Neural cell (in vitro differentiated cells): ENCODE data around the gene FIGNL2. TPM values are rescaled to one million over a fixed set of nuclear protein-coding genes. Genes with fewer than 3 reads are reported as not detected.

Source experiments
- H2AFZ ChIP-seq: fragments of 200-600, 300-800 bp; sonication (generic), shearing (Covaris generic); 2 replicates; pipeline ENCODE4 v1.6.0; 2014; ENCODE audit warnings: low read depth, mild to moderate bottlenecking, antibody characterized with exemption, low read length, moderate library complexity
- H3F3A ChIP-seq: fragments of 200-600 bp; shearing (Covaris generic); 2 replicates; pipeline ENCODE4 v1.6.1; 2016; ENCODE audit warnings: mild to moderate bottlenecking, moderate library complexity, mixed read lengths, antibody characterized with exemption, low read length; ENCODE audit not compliant: insufficient read depth, poor library complexity, severe bottlenecking
- H3K27ac ChIP-seq: fragments of 200-600, 300-800 bp; sonication (generic), shearing (Covaris generic); 2 replicates; pipeline ENCODE4 v1.5.1; 2014; ENCODE audit warnings: mild to moderate bottlenecking, low read length, moderate library complexity
- H3K27me3 ChIP-seq: fragments of 300-800, 200-600 bp; sonication (generic), shearing (Covaris generic); 2 replicates; pipeline ENCODE4 v1.6.0; 2014; ENCODE audit warnings: mild to moderate bottlenecking, low read depth, low read length, moderate library complexity; ENCODE audit not compliant: insufficient read depth
- H3K36me3 ChIP-seq: fragments of 300-800, 200-600 bp; sonication (generic), shearing (Covaris generic); 2 replicates; pipeline ENCODE4 v1.5.1; 2014; ENCODE audit warnings: mild to moderate bottlenecking, antibody characterized with exemption, low read length, moderate library complexity; ENCODE audit not compliant: insufficient read depth
- H3K4me2 ChIP-seq: fragments of 300-800, 200-600 bp; sonication (generic), shearing (Covaris generic); 2 replicates; pipeline ENCODE4 v1.6.0; 2014; ENCODE audit warnings: mild to moderate bottlenecking, low read length
- H3K4me3 ChIP-seq: fragments of 300-800, 200-600 bp; sonication (generic), shearing (Covaris generic); 2 replicates; pipeline ENCODE4 v1.5.1; 2014; ENCODE audit warnings: mild to moderate bottlenecking, low read length, moderate library complexity
- H3K79me2 ChIP-seq: fragments of 200-600 bp; shearing (Covaris generic); replicated peaks from 2 replicates; pipeline ENCODE4 v1.6.0; 2014; ENCODE audit warnings: mild to moderate bottlenecking, low read length, moderate library complexity; ENCODE audit not compliant: insufficient read depth
- H3K9ac ChIP-seq: fragments of 300-800, 200-600 bp; sonication (generic), shearing (Covaris generic); 2 replicates; pipeline ENCODE4 v1.6.1; 2016; ENCODE audit warnings: mild to moderate bottlenecking, low read length, mixed read lengths
- H3K9me2 ChIP-seq: fragments of 200-600 bp; shearing (Covaris generic); 2 replicates; pipeline ENCODE4 v1.6.1; 2016; ENCODE audit warnings: mild to moderate bottlenecking, low read length, mixed read lengths; ENCODE audit not compliant: insufficient read depth
- H3K9me3 ChIP-seq: fragments of 200-600, 300-800 bp; sonication (generic), shearing (Covaris generic); 2 replicates; pipeline ENCODE4 v1.6.1; 2016; ENCODE audit warnings: mild to moderate bottlenecking, mixed run types, low read length, moderate library complexity, mixed read lengths
- H4K20me1 ChIP-seq: fragments of 200-600 bp; shearing (Covaris generic); 2 replicates; pipeline ENCODE4 v1.6.1; 2016; ENCODE audit warnings: mild to moderate bottlenecking, mixed run types; ENCODE audit not compliant: insufficient read depth
- EP300 ChIP-seq: fragments of 450-650 bp; conservative IDR thresholded peaks from 2 replicates; pipeline ENCODE4 v1.6.1; 2014; ENCODE audit warnings: antibody characterized with exemption, mild to moderate bottlenecking, moderate library complexity; ENCODE audit not compliant: poor library complexity, severe bottlenecking
- EZH2 ChIP-seq: fragments of 200-600, 300-800 bp; shearing (Covaris generic), sonication (generic); IDR thresholded peaks from 2 replicates; pipeline ENCODE4 v1.6.1; 2014; ENCODE audit warnings: antibody characterized with exemption, low read length, borderline replicate concordance, mild to moderate bottlenecking; ENCODE audit not compliant: insufficient read depth, poor library complexity, severe bottlenecking
- MXI1 ChIP-seq: fragments of 450-650 bp; conservative IDR thresholded peaks from 2 replicates; pipeline ENCODE4 v1.6.1; 2014; ENCODE audit warnings: antibody characterized with exemption, mild to moderate bottlenecking; ENCODE audit not compliant: poor library complexity, severe bottlenecking
- POLR2AphosphoS5 ChIP-seq: IDR thresholded peaks from 2 replicates; pipeline ENCODE4 v1.6.1; 2012
- RAD21 ChIP-seq: fragments of 450-650 bp; conservative IDR thresholded peaks from 2 replicates; pipeline ENCODE4 v1.6.1; 2014; ENCODE audit warnings: antibody characterized with exemption, mild to moderate bottlenecking, moderate library complexity
- SMC3 ChIP-seq: fragments of 450-650 bp; conservative IDR thresholded peaks from 2 replicates; pipeline ENCODE4 v1.6.1; 2014; ENCODE audit warnings: antibody characterized with exemption, mild to moderate bottlenecking, moderate library complexity; ENCODE audit not compliant: poor library complexity
- TAF1 ChIP-seq: IDR thresholded peaks from 2 replicates; pipeline ENCODE4 v1.6.1; 2012; ENCODE audit warnings: low read depth
- polyA plus RNA-seq: library from polyadenylated mRNA; depleted of rRNA; stranded (reverse); fragments of >200 nt; gene quantifications from 2 replicates; pipeline ENCODE4 v1.2.3, GENCODE V29; 2014
- TF ChIP-seq, protein P1 (sequence below): fragments of 450-650 bp; IDR thresholded peaks from 2 replicates; pipeline ENCODE4 v1.5.1; 2014; ENCODE audit warnings: antibody characterized with exemption, mild to moderate bottlenecking, moderate library complexity; ENCODE audit not compliant: poor library complexity, severe bottlenecking
- TF ChIP-seq, protein P2 (sequence below): IDR thresholded peaks from 2 replicates; pipeline ENCODE4 v1.6.1; 2012; ENCODE audit warnings: borderline replicate concordance

The FIGNL2 gene
- polyA plus RNA-seq, 1 donor from 2014 or later: 0.21 TPM

DNA sequence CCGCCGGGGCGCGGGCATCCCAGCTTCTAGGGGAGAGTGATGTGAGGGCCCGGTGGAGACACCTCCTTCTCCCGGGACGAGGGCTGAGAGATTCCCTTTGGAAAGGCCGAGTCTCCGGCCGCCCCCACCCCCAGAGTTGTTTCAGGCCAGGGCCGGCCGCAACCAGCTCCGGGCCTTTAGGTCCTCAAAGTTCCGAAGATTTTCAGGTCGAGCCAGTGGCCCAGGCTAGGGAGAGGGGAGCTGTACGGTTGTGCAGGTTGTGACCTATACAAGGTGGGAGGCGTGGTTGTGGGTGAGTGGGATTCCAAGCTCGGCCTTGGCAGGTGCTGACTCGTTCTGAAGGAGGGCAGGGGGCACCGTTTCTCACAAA lies 21.0 kb upstream of the FIGNL2 start:
- peaks cover 16% of the 10 kb centered on the region for H3K27me3 ChIP-seq
- no peaks in the 10 kb centered on the region for H3F3A ChIP-seq
- H3K9ac ChIP-seq: peak overlapping the region; percentile 34
- H3K79me2 ChIP-seq: no peaks in the 10 kb centered on the region
- peak overlapping the region; percentile 56 for H3K4me3 ChIP-seq
- H3K27ac ChIP-seq: no peak overlapping the region
- no peaks in the 10 kb centered on the region for H4K20me1 ChIP-seq
- no peak for TF ChIP-seq SMC3
- H2AFZ ChIP-seq: no peak overlapping the region
- no peaks in the 10 kb centered on the region for H3K9me2 ChIP-seq
- no peaks in the 10 kb centered on the region for H3K36me3 ChIP-seq
- no peaks in the 10 kb centered on the region for H3K9me3 ChIP-seq
- no peak overlapping the region for H3K4me2 ChIP-seq

DNA sequence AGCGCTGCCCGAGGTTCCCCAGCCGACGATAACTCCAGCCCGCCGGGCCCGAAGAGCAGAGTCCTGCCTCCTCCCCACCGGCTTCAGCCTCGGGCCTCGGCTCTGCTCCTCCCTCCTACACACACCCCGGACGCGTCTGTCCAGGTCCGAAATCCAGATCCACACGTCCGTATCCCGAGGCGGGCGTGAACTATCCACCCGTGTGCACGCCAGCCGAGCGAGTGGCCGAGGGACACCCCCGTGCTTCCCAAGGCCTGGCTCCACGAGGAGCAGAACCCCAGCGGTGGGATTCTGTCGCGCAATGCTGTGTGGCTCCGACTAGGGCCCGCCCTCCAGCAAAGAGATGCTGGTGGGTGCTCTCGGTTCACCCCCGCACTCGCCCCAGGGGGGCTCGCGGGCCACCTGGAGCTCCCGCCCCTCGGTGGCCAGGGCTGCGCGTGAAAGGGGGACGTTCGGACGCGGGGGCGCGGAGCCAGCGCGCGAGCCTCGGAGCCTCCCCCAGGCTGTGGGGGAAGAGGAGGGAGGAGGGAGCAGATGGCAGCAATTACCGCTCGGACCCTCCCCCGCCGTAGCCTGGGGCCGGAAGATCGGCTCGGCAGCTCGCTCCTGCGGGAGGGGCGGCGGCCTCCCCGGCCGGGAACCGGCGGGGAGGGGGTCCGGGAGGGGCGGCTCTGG lies 20.4 kb upstream of the FIGNL2 start:
- Histone ChIP-seq H3K4me2 (no peak overlapping the region), H3K4me3 (peak overlapping the region; percentile 56), H3K9me3 (no peaks in the 10 kb centered on the region), H3K27me3 (peaks cover 16% of the 10 kb centered on the region), H3K36me3 (no peaks in the 10 kb centered on the region), H3K27ac (no peak overlapping the region), H2AFZ (no peak overlapping the region), H3F3A (no peaks in the 10 kb centered on the region), H3K9me2 (no peaks in the 10 kb centered on the region), H3K9ac (peak overlapping the region; percentile 34), H3K79me2 (no peaks in the 10 kb centered on the region), H4K20me1 (no peaks in the 10 kb centered on the region)
- TF ChIP-seq, protein P1, sequence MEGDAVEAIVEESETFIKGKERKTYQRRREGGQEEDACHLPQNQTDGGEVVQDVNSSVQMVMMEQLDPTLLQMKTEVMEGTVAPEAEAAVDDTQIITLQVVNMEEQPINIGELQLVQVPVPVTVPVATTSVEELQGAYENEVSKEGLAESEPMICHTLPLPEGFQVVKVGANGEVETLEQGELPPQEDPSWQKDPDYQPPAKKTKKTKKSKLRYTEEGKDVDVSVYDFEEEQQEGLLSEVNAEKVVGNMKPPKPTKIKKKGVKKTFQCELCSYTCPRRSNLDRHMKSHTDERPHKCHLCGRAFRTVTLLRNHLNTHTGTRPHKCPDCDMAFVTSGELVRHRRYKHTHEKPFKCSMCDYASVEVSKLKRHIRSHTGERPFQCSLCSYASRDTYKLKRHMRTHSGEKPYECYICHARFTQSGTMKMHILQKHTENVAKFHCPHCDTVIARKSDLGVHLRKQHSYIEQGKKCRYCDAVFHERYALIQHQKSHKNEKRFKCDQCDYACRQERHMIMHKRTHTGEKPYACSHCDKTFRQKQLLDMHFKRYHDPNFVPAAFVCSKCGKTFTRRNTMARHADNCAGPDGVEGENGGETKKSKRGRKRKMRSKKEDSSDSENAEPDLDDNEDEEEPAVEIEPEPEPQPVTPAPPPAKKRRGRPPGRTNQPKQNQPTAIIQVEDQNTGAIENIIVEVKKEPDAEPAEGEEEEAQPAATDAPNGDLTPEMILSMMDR: peak; percentile 20
- TF ChIP-seq SMC3: no peak

DNA sequence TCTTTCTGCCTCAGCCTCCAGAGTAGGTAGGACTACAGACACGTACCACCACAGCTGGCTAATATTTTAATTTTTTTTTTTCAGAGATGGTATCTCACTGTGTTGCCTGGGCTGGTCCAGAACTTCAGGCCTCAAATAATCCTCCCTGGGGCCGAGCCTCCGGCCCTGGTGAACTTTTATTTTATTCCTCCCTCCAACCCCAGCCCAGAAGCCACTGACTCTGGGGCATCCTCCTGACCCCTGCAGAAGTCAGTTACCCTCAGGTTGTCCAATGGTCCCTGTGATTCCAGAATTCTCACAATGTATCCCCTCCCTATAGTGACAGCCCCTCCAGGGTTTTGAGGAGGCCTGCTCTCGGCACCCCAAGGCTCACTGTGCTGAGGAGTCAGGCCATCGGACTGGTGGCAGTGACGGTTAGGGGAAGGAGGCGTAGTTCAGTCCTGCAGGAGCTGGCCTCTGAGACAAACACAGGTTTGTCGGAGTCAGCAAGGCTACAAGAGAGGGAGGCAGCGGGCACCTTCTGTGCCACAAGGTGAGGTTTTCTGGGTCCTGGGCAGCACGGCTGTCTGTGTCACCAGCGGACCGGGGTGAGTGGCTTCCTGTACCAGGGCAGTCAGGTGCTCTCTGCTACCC lies 19.4 kb upstream of the FIGNL2 start:
- TF ChIP-seq TAF1: no peak
- TF ChIP-seq, protein P1: no peak
- TF ChIP-seq EZH2: no peak
- TF ChIP-seq MXI1: no peak
- no peak for TF ChIP-seq RAD21
- TF ChIP-seq EP300: no peak
- TF ChIP-seq POLR2AphosphoS5: no peak
- TF ChIP-seq, protein P2, sequence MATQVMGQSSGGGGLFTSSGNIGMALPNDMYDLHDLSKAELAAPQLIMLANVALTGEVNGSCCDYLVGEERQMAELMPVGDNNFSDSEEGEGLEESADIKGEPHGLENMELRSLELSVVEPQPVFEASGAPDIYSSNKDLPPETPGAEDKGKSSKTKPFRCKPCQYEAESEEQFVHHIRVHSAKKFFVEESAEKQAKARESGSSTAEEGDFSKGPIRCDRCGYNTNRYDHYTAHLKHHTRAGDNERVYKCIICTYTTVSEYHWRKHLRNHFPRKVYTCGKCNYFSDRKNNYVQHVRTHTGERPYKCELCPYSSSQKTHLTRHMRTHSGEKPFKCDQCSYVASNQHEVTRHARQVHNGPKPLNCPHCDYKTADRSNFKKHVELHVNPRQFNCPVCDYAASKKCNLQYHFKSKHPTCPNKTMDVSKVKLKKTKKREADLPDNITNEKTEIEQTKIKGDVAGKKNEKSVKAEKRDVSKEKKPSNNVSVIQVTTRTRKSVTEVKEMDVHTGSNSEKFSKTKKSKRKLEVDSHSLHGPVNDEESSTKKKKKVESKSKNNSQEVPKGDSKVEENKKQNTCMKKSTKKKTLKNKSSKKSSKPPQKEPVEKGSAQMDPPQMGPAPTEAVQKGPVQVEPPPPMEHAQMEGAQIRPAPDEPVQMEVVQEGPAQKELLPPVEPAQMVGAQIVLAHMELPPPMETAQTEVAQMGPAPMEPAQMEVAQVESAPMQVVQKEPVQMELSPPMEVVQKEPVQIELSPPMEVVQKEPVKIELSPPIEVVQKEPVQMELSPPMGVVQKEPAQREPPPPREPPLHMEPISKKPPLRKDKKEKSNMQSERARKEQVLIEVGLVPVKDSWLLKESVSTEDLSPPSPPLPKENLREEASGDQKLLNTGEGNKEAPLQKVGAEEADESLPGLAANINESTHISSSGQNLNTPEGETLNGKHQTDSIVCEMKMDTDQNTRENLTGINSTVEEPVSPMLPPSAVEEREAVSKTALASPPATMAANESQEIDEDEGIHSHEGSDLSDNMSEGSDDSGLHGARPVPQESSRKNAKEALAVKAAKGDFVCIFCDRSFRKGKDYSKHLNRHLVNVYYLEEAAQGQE: no peak
- no peak for TF ChIP-seq SMC3
- Histone ChIP-seq H3K9me2 (no peaks in the 10 kb centered on the region), H3K9ac (no peak overlapping the region), H3K9me3 (no peaks in the 10 kb centered on the region), H2AFZ (no peak overlapping the region), H3K27me3 (peaks cover 16% of the 10 kb centered on the region), H3K4me2 (no peak overlapping the region), H3K4me3 (no peak overlapping the region), H4K20me1 (no peaks in the 10 kb centered on the region), H3K27ac (no peak overlapping the region), H3K79me2 (no peaks in the 10 kb centered on the region), H3F3A (no peaks in the 10 kb centered on the region), H3K36me3 (no peaks in the 10 kb centered on the region)
